HCT116 (cell line): ENCODE measurements around the gene THUMPD2.

ENCODE experiments used
- CEBPB ChIP-seq: IDR thresholded peaks from 2 replicates; pipeline ENCODE4 v1.6.1; 2012; ENCODE audit warnings: low read depth
- EZH2 ChIP-seq: fragments of 200-600 bp; sonication (generic); IDR thresholded peaks from 2 replicates; pipeline ENCODE4 v1.6.1; 2017; ENCODE audit warnings: antibody characterized with exemption, mixed run types
- POLR2A ChIP-seq: IDR thresholded peaks from 2 replicates; pipeline ENCODE4 v1.7.0; 2011; ENCODE audit warnings: borderline replicate concordance; ENCODE audit not compliant: insufficient read depth, insufficient read length; ENCODE audit errors: extremely low read depth
- SP1 ChIP-seq: IDR thresholded peaks from 2 replicates; pipeline ENCODE4 v1.6.1; 2012; ENCODE audit warnings: low read depth
- TF ChIP-seq, protein P1 (sequence below), 3 experiments: fragments of 200-600 bp in 1 of 3; sonication (generic) in 1 of 3; IDR thresholded peaks in 2 of 3; conservative IDR thresholded peaks in 1 of 3; 2 replicates each; pipeline ENCODE4 v1.5.1; 2012 to 2017; ENCODE audit warnings: low read depth in 2 of 3, low read length in 2 of 3, antibody characterized with exemption in 1 of 3, borderline replicate concordance in 1 of 3, control low read depth in 1 of 3, mild to moderate bottlenecking in 1 of 3, mixed read lengths in 1 of 3, mixed run types in 1 of 3, moderate library complexity in 1 of 3; ENCODE audit not compliant: insufficient read depth in 1 of 3
- TF ChIP-seq, protein P2 (sequence below): IDR thresholded peaks from 2 replicates; pipeline ENCODE4 v1.6.1; 2012

DNA sequence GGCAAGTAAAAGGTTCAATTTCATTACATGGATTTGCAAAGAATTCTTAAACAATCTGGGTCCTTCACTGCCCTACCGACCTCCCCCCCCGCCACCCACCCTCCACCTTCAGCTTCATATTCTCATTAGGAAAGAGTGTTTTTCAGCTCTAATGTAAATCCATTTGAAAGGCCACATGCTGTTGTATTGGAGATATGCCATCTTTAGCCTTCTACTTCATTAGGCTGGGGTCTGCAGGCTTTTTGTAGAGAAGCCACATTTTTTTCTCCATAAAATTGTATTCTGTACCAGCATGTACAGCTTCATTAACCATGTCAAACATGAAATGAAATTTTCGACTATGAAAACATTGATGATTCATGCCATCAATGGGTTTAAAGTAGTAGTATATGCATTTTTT, 42.8 kb upstream of the THUMPD2 start:
- no peak for TF ChIP-seq POLR2A
- TF ChIP-seq, protein P1, sequence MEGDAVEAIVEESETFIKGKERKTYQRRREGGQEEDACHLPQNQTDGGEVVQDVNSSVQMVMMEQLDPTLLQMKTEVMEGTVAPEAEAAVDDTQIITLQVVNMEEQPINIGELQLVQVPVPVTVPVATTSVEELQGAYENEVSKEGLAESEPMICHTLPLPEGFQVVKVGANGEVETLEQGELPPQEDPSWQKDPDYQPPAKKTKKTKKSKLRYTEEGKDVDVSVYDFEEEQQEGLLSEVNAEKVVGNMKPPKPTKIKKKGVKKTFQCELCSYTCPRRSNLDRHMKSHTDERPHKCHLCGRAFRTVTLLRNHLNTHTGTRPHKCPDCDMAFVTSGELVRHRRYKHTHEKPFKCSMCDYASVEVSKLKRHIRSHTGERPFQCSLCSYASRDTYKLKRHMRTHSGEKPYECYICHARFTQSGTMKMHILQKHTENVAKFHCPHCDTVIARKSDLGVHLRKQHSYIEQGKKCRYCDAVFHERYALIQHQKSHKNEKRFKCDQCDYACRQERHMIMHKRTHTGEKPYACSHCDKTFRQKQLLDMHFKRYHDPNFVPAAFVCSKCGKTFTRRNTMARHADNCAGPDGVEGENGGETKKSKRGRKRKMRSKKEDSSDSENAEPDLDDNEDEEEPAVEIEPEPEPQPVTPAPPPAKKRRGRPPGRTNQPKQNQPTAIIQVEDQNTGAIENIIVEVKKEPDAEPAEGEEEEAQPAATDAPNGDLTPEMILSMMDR (IDR thresholded peaks at IDR 0.05 in 2 of 3, conservative IDR thresholded peaks at IDR 0.05 in 1 of 3; ENCODE audit: borderline replicate concordance in 1 of 3, insufficient read depth in 1 of 3, low read depth in 2 of 3, low read length in 2 of 3): no peak
- TF ChIP-seq, protein P2, sequence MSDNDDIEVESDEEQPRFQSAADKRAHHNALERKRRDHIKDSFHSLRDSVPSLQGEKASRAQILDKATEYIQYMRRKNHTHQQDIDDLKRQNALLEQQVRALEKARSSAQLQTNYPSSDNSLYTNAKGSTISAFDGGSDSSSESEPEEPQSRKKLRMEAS: no peak
- no peak for TF ChIP-seq SP1
- no peak for TF ChIP-seq EZH2
- no peak for TF ChIP-seq CEBPB
